IMR-90 (cell line): ENCODE measurements around the gene SLC25A21. TPM values are rescaled to one million over a fixed set of nuclear protein-coding genes. Genes with fewer than 3 reads are reported as not detected.

Source experiments
- ATAC-seq: fragments of 200-7000 bp; cut with Tn5 transposase; 2 replicates; pipeline ENCODE4 v1.9.1; 2020; ENCODE audit warnings: low read depth, mild to moderate bottlenecking, moderate library complexity
- BruUV-seq: library from RNA; stranded (reverse); fragments of 400-500 nt; replicated peaks from 2 replicates; lab custom pipeline; 2021; lab: Mats Ljungman, UMichigan
- CTCF ChIA-PET: fragments of 300-600 bp; formaldehyde crosslinking; extraction: SDS; loops from one replicate; lab custom pipeline; 2021; ENCODE audit warnings: antibody characterized with exemption; lab: Yijun Ruan, JAX
- POLR2A ChIA-PET: fragments of 300-600 bp; sonication (Branson Sonifier 250); formaldehyde crosslinking; loops from one replicate; lab custom pipeline; 2022; ENCODE audit warnings: antibody characterized with exemption; ENCODE audit not compliant: unreplicated experiment; lab: Charles Lee
- DNase-seq: peaks from one replicate; pipeline ENCODE4 v3.0.0; 2013
- H2AFZ ChIP-seq: replicated peaks from 2 replicates; pipeline ENCODE3; 2013; ENCODE audit warnings: low read length, mild to moderate bottlenecking; ENCODE audit not compliant: poor library complexity
- H2AK5ac ChIP-seq: 2 replicates; pipeline ENCODE4 v1.6.1; 2013; ENCODE audit warnings: low read depth, low read length, inconsistent platforms
- H2AK9ac ChIP-seq: replicated peaks from 2 replicates; pipeline ENCODE3; 2013; ENCODE audit warnings: mild to moderate bottlenecking, low read depth, low read length, moderate library complexity; ENCODE audit not compliant: poor library complexity
- H2BK120ac ChIP-seq: 2 replicates; pipeline ENCODE4 v1.6.1; 2013; ENCODE audit warnings: low read depth, low read length, inconsistent platforms
- H2BK15ac ChIP-seq: 3 replicates; pipeline ENCODE4 v1.6.1; 2013; ENCODE audit warnings: low read depth, low read length, inconsistent platforms
- H2BK20ac ChIP-seq: 2 replicates; pipeline ENCODE4 v1.6.1; 2013; ENCODE audit warnings: low read depth, mild to moderate bottlenecking, inconsistent platforms, low read length, moderate library complexity
- H2BK5ac ChIP-seq: 2 replicates; pipeline ENCODE4 v1.6.1; 2013; ENCODE audit warnings: mild to moderate bottlenecking, low read depth, low read length, inconsistent platforms; ENCODE audit not compliant: poor library complexity, severe bottlenecking
- H3K14ac ChIP-seq: replicated peaks from 2 replicates; pipeline ENCODE4 v1.6.1; 2013; ENCODE audit warnings: low read depth, low read length, inconsistent platforms
- H3K18ac ChIP-seq: 2 replicates; pipeline ENCODE4 v1.6.1; 2013; ENCODE audit warnings: low read depth, low read length, control low read depth
- H3K23ac ChIP-seq: 2 replicates; pipeline ENCODE4 v1.6.1; 2013; ENCODE audit warnings: low read depth, low read length, inconsistent platforms
- H3K27ac ChIP-seq: 2 replicates; pipeline ENCODE4 v1.5.1; 2013; ENCODE audit warnings: mild to moderate bottlenecking, control low read depth, low read length; ENCODE audit not compliant: insufficient read depth
- H3K27me3 ChIP-seq: 2 replicates; pipeline ENCODE4 v1.6.1; 2013; ENCODE audit warnings: low read length; ENCODE audit not compliant: control insufficient read depth, insufficient read depth
- H3K36me3 ChIP-seq: 2 replicates; pipeline ENCODE4 v1.6.1; 2013; ENCODE audit warnings: low read length, mixed read lengths; ENCODE audit not compliant: control insufficient read depth, insufficient read depth
- H3K4ac ChIP-seq: 2 replicates; pipeline ENCODE4 v1.6.1; 2013; ENCODE audit warnings: low read depth, low read length, inconsistent platforms
- H3K4me1 ChIP-seq: 2 replicates; pipeline ENCODE4 v1.6.1; 2013; ENCODE audit warnings: low read length, mixed read lengths; ENCODE audit not compliant: control insufficient read depth, insufficient read depth
- H3K4me2 ChIP-seq: 2 replicates; pipeline ENCODE4 v1.6.1; 2013; ENCODE audit warnings: low read depth, mild to moderate bottlenecking, control low read depth, low read length, moderate library complexity
- H3K4me3 ChIP-seq: 2 replicates; pipeline ENCODE4 v1.5.1; 2013; ENCODE audit warnings: low read depth, mild to moderate bottlenecking, control low read depth, low read length, moderate library complexity; ENCODE audit not compliant: insufficient read depth
- H3K56ac ChIP-seq: 2 replicates; pipeline ENCODE4 v1.6.1; 2013; ENCODE audit warnings: low read length, inconsistent platforms; ENCODE audit not compliant: insufficient read depth; ENCODE audit errors: extremely low read depth
- H3K79me1 ChIP-seq, 2 experiments: 2 replicates each; pipeline ENCODE4 v1.6.1; 2013; ENCODE audit warnings: low read length in 2 of 2, inconsistent platforms in 1 of 2, low read depth in 1 of 2
- H3K9ac ChIP-seq: 2 replicates; pipeline ENCODE4 v1.6.1; 2013; ENCODE audit warnings: low read depth, low read length, control low read depth
- H3K9me1 ChIP-seq: 2 replicates; pipeline ENCODE4 v1.6.1; 2013; ENCODE audit warnings: low read length, inconsistent platforms; ENCODE audit not compliant: insufficient read depth
- H3K9me3 ChIP-seq: 2 replicates; pipeline ENCODE4 v1.6.1; 2013; ENCODE audit warnings: low read length; ENCODE audit not compliant: control insufficient read depth, insufficient read depth
- H4K20me1 ChIP-seq: 2 replicates; pipeline ENCODE4 v1.6.1; 2013; ENCODE audit warnings: low read length, inconsistent platforms; ENCODE audit not compliant: insufficient read depth
- H4K5ac ChIP-seq: 2 replicates; pipeline ENCODE4 v1.6.1; 2013; ENCODE audit warnings: mild to moderate bottlenecking, low read depth, low read length, control low read depth
- H4K8ac ChIP-seq, 2 experiments: 2 replicates each; pipeline ENCODE4 v1.6.1; 2013; ENCODE audit warnings: low read depth in 2 of 2, low read length in 2 of 2, control low read depth in 1 of 2, inconsistent platforms in 1 of 2
- H4K91ac ChIP-seq: 2 replicates; pipeline ENCODE4 v1.6.1; 2013; ENCODE audit warnings: low read depth, low read length, inconsistent platforms; ENCODE audit not compliant: insufficient read depth
- MAFK ChIP-seq: IDR thresholded peaks from 2 replicates; pipeline ENCODE4 v1.6.1; 2012; ENCODE audit warnings: low read depth, low read length, improper control_type of control experiment
- MAZ ChIP-seq: IDR thresholded peaks from 2 replicates; pipeline ENCODE4 v1.6.1; 2012; ENCODE audit warnings: low read depth, mild to moderate bottlenecking, low read length, improper control_type of control experiment, moderate library complexity, borderline replicate concordance
- WGBS, 2 experiments: methylation state at CpG; one replicate each; pipeline versions ENCODE4 v1.1.5 to v1.1.7; 2013; ENCODE audit warnings: missing lambda C conversion rate in 2 of 2; ENCODE audit not compliant: insufficient read length in 1 of 2; ENCODE audit errors: extremely low coverage in 2 of 2; 5-methylcytosine and 5-hydroxymethylcytosine counted together
- dilution Hi-C: fragments of 300-500 bp; cut with HindIII; formaldehyde crosslinking; loops from one replicate; pipeline ENCODE4 v1.14.3; 2018; ENCODE audit warnings: low sequenced_read_pairs; ENCODE audit not compliant: unreplicated experiment
- in situ Hi-C: fragments of 300-500 bp; cut with MboI; formaldehyde crosslinking; loops from 3 replicates; pipeline ENCODE4 v1.14.3; 2019; ENCODE audit warnings: low sequenced_read_pairs, inconsistent platforms, mixed read lengths
- intact Hi-C: fragments of 100-400 bp; cut with micrococcal nuclease; formaldehyde crosslinking; loops from 2 replicates; pipeline ENCODE4 v1.10.0; 2022
- polyA plus RNA-seq, 3 experiments: library from polyadenylated mRNA; depleted of rRNA; stranded (reverse); fragments of >200 nt; gene quantifications; 2 replicates each; pipeline ENCODE4 v1.2.3, GENCODE V29; 2012; ENCODE audit warnings: low replicate concordance in 1 of 3
- total RNA-seq: library from RNA; depleted of rRNA; stranded (reverse); fragments of >200 nt; gene quantifications from 2 replicates; pipeline ENCODE4 v1.2.3, GENCODE V29; 2012

The SLC25A21 gene
- total and polyA plus RNA-seq, 2 of the 4 experiments (the other 2 are of a cell fraction), result 0.62 to 0.90 TPM

- no TSS peak for BruUV-seq
- no peak overlapping the region for H3K27ac ChIP-seq
- H3K9ac ChIP-seq, result no peak overlapping the region
- no peaks in the 10 kb centered on the region; the same call in 1 of the 2 replicates for H3K9me1 ChIP-seq
- no peak overlapping the region for H3K4ac ChIP-seq
- no peak overlapping the region for H3K4me3 ChIP-seq
- no peak overlapping the region for H3K14ac ChIP-seq
- H3K18ac ChIP-seq, result no peak overlapping the region
- dilution Hi-C loops, result no loop called here
- no peak overlapping the region for H3K56ac ChIP-seq
- H2BK5ac ChIP-seq, result no peak overlapping the region
- peaks cover 2% of the 10 kb centered on the region for H3K4me1 ChIP-seq
- H3K4me2 ChIP-seq, result peak overlapping the region; percentile 39; the same call in 1 of the 2 replicates
- no peak overlapping the region for H3K23ac ChIP-seq
- no peak overlapping the region for H2BK15ac ChIP-seq
- H4K20me1 ChIP-seq, result no peaks in the 10 kb centered on the region
- H3K79me1 ChIP-seq, result no peaks in the 10 kb centered on the region
- no peaks in the 10 kb centered on the region for H3K36me3 ChIP-seq
- no peak overlapping the region for H2BK120ac ChIP-seq
- no peak overlapping the region for H4K8ac ChIP-seq
- H2AK9ac ChIP-seq, result no peak overlapping the region
- DNase-seq (peak; percentile 72), ATAC-seq (peak; percentile 78)
- POLR2A ChIA-PET, result no interaction called here
- H2BK20ac ChIP-seq, result no peak overlapping the region
- no peak overlapping the region for H2AK5ac ChIP-seq
- no peak for TF ChIP-seq MAZ
- TF ChIP-seq MAFK, result 0 out of 2 replicates have a peak, but pooled peaks have one; percentile 12
- no peak overlapping the region for H4K5ac ChIP-seq
- no peaks in the 10 kb centered on the region for H3K9me3 ChIP-seq
- in situ Hi-C loops, result loop anchor here (10.0 kb wide), 1 partner anchor 488 kb away; no protein-coding TSS in a partner anchor
- intact Hi-C loops, result loop anchor here (10.0 kb wide), 2 partner anchors 288 to 368 kb away; no protein-coding TSS in a partner anchor
- CTCF ChIA-PET, result interaction anchor here (0.7 to 1.3 kb wide), 4 partner anchors 8 to 26 kb away, joined by 3 to 5 read pairs (median 4); no protein-coding TSS in a partner anchor
- H4K91ac ChIP-seq, result no peak overlapping the region
- no peak overlapping the region for H2AFZ ChIP-seq
- H3K27me3 ChIP-seq, result no peaks in the 10 kb centered on the region
- no CpG with 5 or more reads among the region's 3 CpGs for WGBS, 2 experiments
Observed at GRCh38 chr14:37142835-37143401, 29.5 kb downstream of the SLC25A21 start.
